Activated CD4-positive, alpha-beta T cell treated with anti-CD3 and anti-CD28 coated beads, Interleukin-2, Interleukin-4, amounts not matched to agents 100 ng/mL and 50 ng/mL, durations not matched to agents 16 hours and 8 hours (primary cell): ENCODE measurements around the gene SRF.

Experiments used
- DNase-seq: peaks from one replicate; pipeline ENCODE4 v3.0.0-alpha.2; 2020; ENCODE audit warnings: low spot score

Gene SRF

GRCh38 chr6:43147691-43148477 is 23.2 kb upstream of the SRF start:
- no peak for DNase-seq

- DNase-seq: no peak
Measured at GRCh38 chr6:43149265-43149664, 21.8 kb upstream of the SRF start.

- DNase-seq: no peak
Measured at GRCh38 chr6:43150051-43150751, 20.9 kb upstream of the SRF start.

DNA sequence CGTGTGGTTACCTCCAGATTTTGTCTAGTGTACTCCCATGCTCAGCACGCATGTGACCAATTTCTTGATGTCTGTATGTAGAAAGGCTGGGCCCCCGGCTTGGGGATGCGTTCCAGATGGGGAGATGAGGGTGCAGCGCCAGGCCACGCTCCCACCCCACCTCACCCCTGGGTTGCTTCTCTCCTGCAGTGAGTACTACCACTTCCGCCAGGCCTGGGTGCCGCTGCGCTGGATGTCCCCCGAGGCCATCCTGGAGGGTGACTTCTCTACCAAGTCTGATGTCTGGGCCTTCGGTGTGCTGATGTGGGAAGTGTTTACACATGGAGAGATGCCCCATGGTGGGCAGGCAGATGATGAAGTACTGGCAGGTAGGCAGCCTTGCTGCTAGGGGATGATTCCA is 11.5 kb upstream of the SRF start:
- DNase-seq: no peak

DNA sequence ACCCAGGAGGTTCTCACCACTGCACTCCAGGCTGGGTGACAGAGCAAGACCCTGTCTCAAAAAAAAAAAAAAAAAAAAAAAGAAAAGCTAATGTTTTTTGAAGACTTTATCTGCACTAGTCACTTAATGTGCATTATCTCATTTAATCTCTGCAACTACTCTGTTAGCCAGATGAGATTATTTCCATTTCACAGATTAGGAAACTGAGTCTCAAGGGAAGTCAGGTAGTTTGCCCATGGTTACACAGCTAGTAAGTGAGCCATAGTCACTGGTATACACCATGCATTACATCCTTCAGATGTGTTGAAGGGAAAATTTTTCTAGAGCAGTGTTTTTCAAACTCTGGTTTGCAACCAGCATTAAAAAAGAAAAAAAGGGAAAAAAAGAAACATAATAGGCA is 7.2 kb upstream of the SRF start:
- DNase-seq: no peak

GRCh38 chr6:43170417-43170930 is 595 bp upstream of the SRF start:
- no peak for DNase-seq

DNA sequence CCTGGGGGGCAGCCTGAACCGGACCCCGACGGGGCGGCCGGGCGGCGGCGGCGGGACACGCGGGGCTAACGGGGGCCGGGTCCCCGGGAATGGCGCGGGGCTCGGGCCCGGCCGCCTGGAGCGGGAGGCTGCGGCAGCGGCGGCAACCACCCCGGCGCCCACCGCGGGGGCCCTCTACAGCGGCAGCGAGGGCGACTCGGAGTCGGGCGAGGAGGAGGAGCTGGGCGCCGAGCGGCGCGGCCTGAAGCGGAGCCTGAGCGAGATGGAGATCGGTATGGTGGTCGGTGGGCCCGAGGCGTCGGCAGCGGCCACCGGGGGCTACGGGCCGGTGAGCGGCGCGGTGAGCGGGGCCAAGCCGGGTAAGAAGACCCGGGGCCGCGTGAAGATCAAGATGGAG is 636 bp downstream of the SRF start:
- DNase-seq: no peak

GRCh38 chr6:43172104-43173007 is 1.3 kb downstream of the SRF start:
- peak; percentile 41 for DNase-seq

GRCh38 chr6:43173591-43174262 is 2.7 kb downstream of the SRF start:
- DNase-seq: no peak

DNA sequence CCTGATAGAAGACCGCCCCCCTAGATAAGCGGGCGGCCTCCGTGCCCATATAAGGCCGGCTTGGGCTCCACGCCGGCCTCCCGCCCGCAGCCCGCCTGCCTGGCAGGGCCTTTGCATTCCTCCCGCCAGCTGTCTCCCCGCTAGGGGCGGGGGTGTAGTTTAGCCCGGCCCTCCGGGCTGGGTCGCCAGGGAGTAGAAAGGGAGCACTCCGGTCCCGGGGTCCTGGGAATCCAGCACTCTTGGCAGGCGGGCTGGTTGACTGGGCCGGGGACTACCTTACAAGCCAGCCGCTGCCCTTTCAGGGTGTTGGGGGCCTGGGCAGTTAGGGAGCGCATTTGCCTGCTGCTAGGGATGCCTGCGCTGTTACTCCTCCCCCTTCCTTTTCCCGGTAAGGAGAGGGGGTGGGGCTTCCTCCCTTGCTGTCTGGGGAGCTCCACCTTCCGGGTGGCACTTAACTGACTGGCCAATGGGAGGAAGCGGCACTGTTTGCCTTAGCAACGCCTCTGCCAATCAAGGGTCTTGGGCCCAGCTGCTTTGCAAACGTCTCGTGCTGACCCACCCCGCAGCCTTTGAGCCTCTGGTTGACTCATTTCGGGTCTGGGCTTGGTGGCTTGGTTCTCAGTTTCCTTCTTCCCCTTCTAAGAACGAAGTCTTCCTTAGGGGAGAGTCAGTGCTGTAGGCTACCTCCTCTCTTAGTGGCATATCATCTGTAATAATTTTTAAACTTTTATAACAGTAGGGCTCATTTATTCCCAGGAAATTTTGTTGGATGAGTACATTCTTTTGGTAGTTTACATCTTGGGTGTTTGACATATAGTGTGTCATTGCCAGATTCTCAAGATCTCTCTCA is 3.4 kb downstream of the SRF start:
- DNase-seq: peak; percentile 100

DNA sequence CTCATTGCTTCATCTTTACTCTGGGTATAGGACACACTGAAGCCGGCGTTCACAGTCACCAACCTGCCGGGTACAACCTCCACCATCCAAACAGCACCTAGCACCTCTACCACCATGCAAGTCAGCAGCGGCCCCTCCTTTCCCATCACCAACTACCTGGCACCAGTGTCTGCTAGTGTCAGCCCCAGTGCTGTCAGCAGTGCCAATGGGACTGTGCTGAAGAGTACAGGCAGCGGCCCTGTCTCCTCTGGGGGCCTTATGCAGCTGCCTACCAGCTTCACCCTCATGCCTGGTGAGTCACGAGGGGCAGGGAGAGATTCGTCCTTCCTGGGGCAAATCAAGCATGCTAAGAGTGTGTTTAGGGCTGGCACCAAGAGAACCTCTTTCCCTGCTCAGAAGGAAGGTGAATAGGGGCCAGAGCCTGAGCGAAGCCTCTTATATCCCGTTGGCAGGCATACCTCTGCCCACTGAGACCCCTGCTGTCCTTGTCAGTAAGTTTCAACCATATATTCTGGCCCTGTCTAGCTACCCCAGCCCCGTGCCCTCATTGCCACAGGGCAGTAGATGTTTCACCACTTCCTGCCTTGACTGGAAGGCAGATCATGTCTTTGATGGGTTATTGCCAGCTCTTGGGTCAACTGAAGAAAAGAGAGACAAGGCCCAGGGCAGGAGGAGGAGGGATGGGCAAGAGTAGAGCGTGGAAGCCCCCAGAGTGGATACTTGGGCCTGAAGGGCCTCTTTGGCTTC is 4.8 kb downstream of the SRF start:
- no peak for DNase-seq

GRCh38 chr6:43176423-43176786 is 5.3 kb downstream of the SRF start:
- DNase-seq: no peak

GRCh38 chr6:43178150-43178549 is 7.1 kb downstream of the SRF start:
- DNase-seq: no peak

- no peak for DNase-seq
Measured at GRCh38 chr6:43178951-43179830, 8.1 kb downstream of the SRF start.

GRCh38 chr6:43180058-43180457 is 9.0 kb downstream of the SRF start:
- DNase-seq: no peak

DNA sequence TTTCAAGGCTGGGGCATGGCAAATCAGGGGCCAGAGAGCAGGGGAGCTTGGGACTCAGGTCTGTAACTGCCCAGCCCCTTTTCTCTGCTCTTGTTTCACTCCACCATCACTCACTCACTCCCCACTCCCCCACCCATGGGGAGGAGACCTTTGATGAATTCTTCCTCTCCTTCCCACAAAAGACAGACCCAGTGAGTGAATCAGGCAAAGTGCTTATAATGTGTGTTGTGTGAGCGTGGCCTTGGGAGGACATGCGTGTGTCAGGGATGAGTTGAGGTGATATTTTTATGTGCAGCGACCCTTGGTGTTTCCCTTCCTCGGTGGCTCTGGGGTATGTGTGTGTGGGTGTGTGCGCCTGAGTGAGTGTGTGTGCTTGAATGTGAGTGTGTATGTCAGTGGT is 9.9 kb downstream of the SRF start:
- DNase-seq: no peak

DNA sequence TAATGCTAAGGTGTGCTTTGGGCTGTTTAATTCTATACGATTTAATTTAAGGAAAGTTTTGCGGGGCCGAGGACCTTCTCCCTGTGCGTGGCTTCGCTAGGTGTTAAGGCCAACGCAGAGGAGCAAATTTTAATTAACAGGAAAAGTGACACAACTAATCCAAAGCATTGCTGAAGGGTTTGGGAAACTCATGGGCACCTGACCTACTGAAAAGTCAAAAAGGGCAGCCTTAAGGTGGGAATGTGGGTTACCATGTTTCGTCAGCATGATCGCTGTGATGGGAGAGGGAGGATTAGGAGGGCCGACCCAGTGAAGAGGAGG is 10.5 kb downstream of the SRF start:
- DNase-seq: no peak

DNA sequence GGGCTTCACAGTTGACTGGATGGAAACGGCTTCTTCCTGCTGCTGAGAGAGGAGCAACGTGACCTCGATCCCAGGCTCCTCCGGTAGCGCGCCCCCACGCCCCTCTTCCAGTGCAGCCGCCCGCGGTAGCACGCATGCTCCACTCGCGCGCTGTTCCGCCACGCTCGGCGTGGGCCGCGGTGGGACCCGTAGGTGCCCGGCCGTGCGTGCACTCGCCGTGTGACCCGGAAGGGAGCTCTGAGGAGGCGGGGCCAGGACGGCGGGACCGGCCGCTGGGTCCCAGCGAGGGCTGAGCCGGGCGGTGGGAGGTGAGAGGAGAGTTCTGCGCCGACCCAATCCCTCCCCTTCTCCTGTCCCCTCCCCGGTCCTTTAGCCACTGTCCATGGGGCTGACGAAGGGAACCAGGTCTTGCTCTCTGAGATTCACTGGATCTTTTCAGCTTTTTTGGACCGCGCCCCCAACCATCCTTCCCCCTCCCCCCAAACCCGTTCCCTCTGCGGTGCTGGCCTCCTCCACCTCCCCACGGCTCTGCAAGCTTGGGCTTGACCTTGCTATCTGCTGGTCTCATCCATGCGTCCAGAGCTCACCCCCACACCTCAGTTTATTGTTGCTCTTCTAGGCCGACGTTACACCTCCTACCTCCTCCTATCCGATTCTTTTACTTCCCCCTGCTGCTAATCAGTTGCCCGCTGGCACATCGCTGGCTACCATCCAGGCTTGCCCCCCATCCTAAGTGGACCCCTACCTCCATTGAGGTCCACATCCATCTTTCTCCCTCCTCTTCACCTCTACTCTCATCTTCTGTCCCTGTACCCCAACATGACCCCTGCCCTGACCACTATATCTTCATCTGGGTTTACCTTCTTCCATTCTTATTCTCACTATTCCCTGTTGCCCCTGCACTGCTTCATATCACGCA is 11.1 kb downstream of the SRF start, which contains the start of gene CUL9:
Gene CUL9, plus strand, starts transcription at position 255 of the 919 bp plus-strand sequence. CDS start 2,115 bp downstream, outside the sequence.
- peak; percentile 81 for DNase-seq
